Raji (cell line): ENCODE data around the gene OSBPL6.

Experiments used
- POLR2A ChIP-seq: IDR thresholded peaks from 2 replicates; pipeline ENCODE4 v1.6.1; 2011; ENCODE audit warnings: low read depth, low read length, control low read depth; ENCODE audit not compliant: insufficient read depth

The OSBPL6 gene

GRCh38 chr2:178296394-178297090, 102.2 kb downstream of the OSBPL6 start:
- TF ChIP-seq POLR2A, result no peak

GRCh38 chr2:178297091-178297411, 102.7 kb downstream of the OSBPL6 start:
- no peak for TF ChIP-seq POLR2A

- no peak for TF ChIP-seq POLR2A
Observed at GRCh38 chr2:178298785-178299212, 104.5 kb downstream of the OSBPL6 start.

- TF ChIP-seq POLR2A, result no peak
Observed at GRCh38 chr2:178301649-178302238, 107.4 kb downstream of the OSBPL6 start.

GRCh38 chr2:178304333-178304732, 110.0 kb downstream of the OSBPL6 start:
- TF ChIP-seq POLR2A, result no peak

GRCh38 chr2:178306352-178307073, 112.2 kb downstream of the OSBPL6 start:
- TF ChIP-seq POLR2A, result no peak

- no peak for TF ChIP-seq POLR2A
Observed at GRCh38 chr2:178307650-178308049, 113.3 kb downstream of the OSBPL6 start.

- TF ChIP-seq POLR2A, result no peak
Observed at GRCh38 chr2:178309541-178309940, 115.2 kb downstream of the OSBPL6 start.

GRCh38 chr2:178315078-178315477, 120.8 kb downstream of the OSBPL6 start:
- TF ChIP-seq POLR2A, result no peak

GRCh38 chr2:178315488-178315948, 121.2 kb downstream of the OSBPL6 start:
- no peak for TF ChIP-seq POLR2A

- TF ChIP-seq POLR2A, result no peak
Observed at GRCh38 chr2:178317811-178318210, 123.5 kb downstream of the OSBPL6 start.

- TF ChIP-seq POLR2A, result no peak
Observed at GRCh38 chr2:178320011-178320585, 125.8 kb downstream of the OSBPL6 start.

GRCh38 chr2:178322068-178322467, 127.8 kb downstream of the OSBPL6 start:
- TF ChIP-seq POLR2A, result no peak

GRCh38 chr2:178324077-178324476, 129.8 kb downstream of the OSBPL6 start:
- TF ChIP-seq POLR2A, result no peak

- TF ChIP-seq POLR2A, result no peak
Observed at GRCh38 chr2:178325268-178325667, 131.0 kb downstream of the OSBPL6 start.

GRCh38 chr2:178327516-178327915, 133.2 kb downstream of the OSBPL6 start:
- TF ChIP-seq POLR2A, result no peak
